ENCODE measurements around the gene KRT86.
"Not testable (repeated sequence)": the region's sequence is repeated elsewhere in the genome, so short reads cannot be mapped to it uniquely, and the experiment has no call there.

- not testable (repeated sequence) for TF ChIP-seq POLR2AphosphoS5 (IDR thresholded peaks at IDR 0.05; ENCODE audit: low read depth, low read length); TCF12 (IDR thresholded peaks at IDR 0.05)
Observed at GRCh38 chr12:52345041-52345440, 70.6 kb downstream of the KRT86 start.
